AG04449 (cell line): ENCODE results near the gene CYP11A1.

ENCODE experiments used
- CTCF ChIA-PET: fragments of 350-600 bp; formaldehyde crosslinking; extraction: SDS; loops from one replicate; lab custom pipeline; 2021; ENCODE audit warnings: antibody characterized with exemption; lab: Yijun Ruan, JAX
- POLR2A ChIA-PET: fragments of 400-600, 350-600 bp; formaldehyde crosslinking; extraction: SDS; loops from one replicate; lab custom pipeline; 2020; ENCODE audit warnings: antibody characterized with exemption, inconsistent platforms; lab: Yijun Ruan, JAX
- DNase-seq: peaks from one replicate; pipeline ENCODE4 v3.0.0-alpha.2; 2010; ENCODE audit warnings: low read depth, low spot score
- H3K4me3 ChIP-seq: 2 replicates; pipeline ENCODE4 v1.5.1; 2011; ENCODE audit warnings: low read depth, mild to moderate bottlenecking, control low read depth, low read length
- TF ChIP-seq, protein P1 (sequence below): IDR thresholded peaks from one replicate; pipeline ENCODE4 v1.5.1; 2011; ENCODE audit warnings: mild to moderate bottlenecking, moderate library complexity, low read length, control low read depth, inconsistent platforms; ENCODE audit not compliant: insufficient read depth; ENCODE audit errors: missing control alignments

The CYP11A1 gene

DNA sequence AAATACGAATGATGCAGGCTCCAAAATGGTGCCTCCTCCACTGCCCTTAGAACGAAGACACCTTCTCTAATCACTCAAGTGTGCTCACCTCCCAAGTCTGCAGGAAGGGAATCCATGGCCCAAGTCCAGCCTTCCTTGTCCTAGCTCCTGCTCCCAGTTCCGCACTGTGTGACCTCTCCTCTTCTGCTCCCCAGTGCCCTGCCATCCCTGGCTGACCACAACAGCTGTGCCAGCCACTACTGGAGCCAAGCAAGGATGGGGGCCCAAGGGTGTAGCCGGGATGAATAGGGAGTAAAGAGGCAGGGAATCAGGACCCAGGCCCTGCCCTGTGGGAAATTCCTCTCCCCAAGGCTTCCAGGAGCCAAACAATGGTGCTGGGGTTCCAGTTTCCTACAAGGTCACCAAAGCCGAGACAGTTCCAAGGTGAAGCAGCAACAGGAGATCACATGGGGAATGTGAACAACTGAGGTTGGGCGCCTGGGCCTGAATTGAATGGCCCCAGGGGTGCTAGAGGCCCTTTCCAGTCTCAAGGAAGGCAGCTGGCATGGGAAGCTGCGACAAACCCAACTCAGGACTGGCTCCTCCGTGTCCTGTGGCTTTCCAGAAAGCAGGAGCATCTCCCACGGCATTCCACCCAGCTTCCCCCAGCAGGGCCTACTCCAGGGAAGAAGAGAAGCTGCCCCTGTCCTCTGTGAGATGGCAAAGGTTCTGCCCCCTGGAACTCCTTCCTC lies 46.1 kb upstream of the CYP11A1 start:
- DNase-seq, result no peak
- TF ChIP-seq, protein P1, sequence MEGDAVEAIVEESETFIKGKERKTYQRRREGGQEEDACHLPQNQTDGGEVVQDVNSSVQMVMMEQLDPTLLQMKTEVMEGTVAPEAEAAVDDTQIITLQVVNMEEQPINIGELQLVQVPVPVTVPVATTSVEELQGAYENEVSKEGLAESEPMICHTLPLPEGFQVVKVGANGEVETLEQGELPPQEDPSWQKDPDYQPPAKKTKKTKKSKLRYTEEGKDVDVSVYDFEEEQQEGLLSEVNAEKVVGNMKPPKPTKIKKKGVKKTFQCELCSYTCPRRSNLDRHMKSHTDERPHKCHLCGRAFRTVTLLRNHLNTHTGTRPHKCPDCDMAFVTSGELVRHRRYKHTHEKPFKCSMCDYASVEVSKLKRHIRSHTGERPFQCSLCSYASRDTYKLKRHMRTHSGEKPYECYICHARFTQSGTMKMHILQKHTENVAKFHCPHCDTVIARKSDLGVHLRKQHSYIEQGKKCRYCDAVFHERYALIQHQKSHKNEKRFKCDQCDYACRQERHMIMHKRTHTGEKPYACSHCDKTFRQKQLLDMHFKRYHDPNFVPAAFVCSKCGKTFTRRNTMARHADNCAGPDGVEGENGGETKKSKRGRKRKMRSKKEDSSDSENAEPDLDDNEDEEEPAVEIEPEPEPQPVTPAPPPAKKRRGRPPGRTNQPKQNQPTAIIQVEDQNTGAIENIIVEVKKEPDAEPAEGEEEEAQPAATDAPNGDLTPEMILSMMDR, result no peak
- ChIA-PET POLR2A (no interaction called here), CTCF (interaction anchor here (1.5 kb wide), 2 partner anchors 26 to 31 kb away, joined by 3 read pairs; no protein-coding TSS in a partner anchor)
- no peak overlapping the region for H3K4me3 ChIP-seq

- TF ChIP-seq, protein P1, result no peak
- ChIA-PET CTCF (interaction anchor here (1.0 to 1.8 kb wide), 5 partner anchors 9 to 30 kb away, joined by 3 to 6 read pairs (median 4); no protein-coding TSS in a partner anchor), POLR2A (interaction anchor here (0.7 kb wide), 1 partner anchor 22 kb away, joined by 4 read pairs; no protein-coding TSS in a partner anchor)
- no peak for DNase-seq
- no peak overlapping the region for H3K4me3 ChIP-seq
Measured at GRCh38 chr15:74412159-74412558, 44.7 kb upstream of the CYP11A1 start.

DNA sequence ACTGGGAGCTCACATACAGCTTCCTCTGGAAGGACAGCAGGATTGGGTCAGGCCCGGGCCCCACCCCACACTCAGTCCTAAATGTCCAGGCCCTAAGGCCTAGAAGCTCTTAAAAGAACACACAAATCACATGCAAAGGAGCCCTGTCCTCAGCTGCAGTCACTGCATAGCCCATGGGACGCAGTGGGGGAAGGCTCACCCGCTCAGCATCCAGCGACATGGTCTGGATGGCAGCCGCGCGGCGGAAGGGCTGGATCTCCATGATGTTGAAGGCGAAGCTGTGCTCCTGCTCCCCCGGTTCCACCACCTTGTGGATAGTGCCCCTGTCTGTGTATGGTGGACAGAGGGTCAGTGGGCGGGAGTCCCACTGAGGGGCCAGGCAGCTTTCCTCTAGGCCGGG lies 44.2 kb upstream of the CYP11A1 start:
- ChIA-PET CTCF (interaction anchor here (1.0 to 1.8 kb wide), 5 partner anchors 9 to 29 kb away, joined by 3 to 6 read pairs (median 5); no protein-coding TSS in a partner anchor), POLR2A (interaction anchor here (0.9 kb wide), 1 partner anchor 19 kb away, joined by 3 read pairs; no protein-coding TSS in a partner anchor)
- H3K4me3 ChIP-seq, result no peak overlapping the region
- TF ChIP-seq, protein P1, result no peak
- no peak for DNase-seq

DNA sequence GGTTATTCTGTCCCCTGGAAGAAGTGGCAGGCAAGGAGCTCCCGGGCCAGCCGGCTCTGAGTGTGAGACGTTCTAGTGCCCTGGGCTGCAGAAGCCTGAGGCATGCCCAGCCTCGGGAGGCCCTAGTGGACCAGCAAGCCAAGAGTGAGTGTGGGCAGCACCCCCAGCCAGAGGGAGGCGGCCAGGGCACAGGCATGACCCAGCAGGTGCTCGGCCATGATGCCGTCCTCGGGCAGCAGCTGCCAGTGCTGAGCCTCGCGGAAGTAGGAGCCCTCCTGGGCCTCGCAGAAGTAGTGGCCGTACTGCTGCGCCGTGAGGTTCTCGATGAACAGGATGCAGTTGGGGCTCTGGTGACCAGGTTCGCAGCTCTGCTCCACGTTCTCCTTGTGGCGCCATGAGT lies 43.1 kb upstream of the CYP11A1 start:
- H3K4me3 ChIP-seq, result no peak overlapping the region
- ChIA-PET CTCF (interaction anchor here (1.1 to 1.8 kb wide), 6 partner anchors 10 to 28 kb away, joined by 3 to 6 read pairs (median 4); no protein-coding TSS in a partner anchor), POLR2A (interaction anchor here (0.9 kb wide), 1 partner anchor 20 kb away, joined by 3 read pairs; no protein-coding TSS in a partner anchor)
- no peak for DNase-seq
- TF ChIP-seq, protein P1, result no peak

GRCh38 chr15:74409225-74409624 lies 41.8 kb upstream of the CYP11A1 start:
- TF ChIP-seq, protein P1, result no peak
- no peak overlapping the region for H3K4me3 ChIP-seq
- CTCF ChIA-PET, result interaction anchor here (0.7 to 2.2 kb wide), 7 partner anchors 9 to 33 kb away, joined by 3 to 12 read pairs (median 3); no protein-coding TSS in a partner anchor
- no peak for DNase-seq
- POLR2A ChIA-PET, result interaction anchor here (0.8 kb wide), 1 partner anchor 21 kb away, joined by 3 read pairs; no protein-coding TSS in a partner anchor

- no peak overlapping the region for H3K4me3 ChIP-seq
- TF ChIP-seq, protein P1, result no peak
- CTCF ChIA-PET, result interaction anchor here (0.7 to 2.2 kb wide), 4 partner anchors 11 to 33 kb away, joined by 3 to 12 read pairs (median 4); no protein-coding TSS in a partner anchor
- DNase-seq, result no peak
- POLR2A ChIA-PET, result interaction anchor here (0.8 kb wide), 1 partner anchor 22 kb away, joined by 3 read pairs; no protein-coding TSS in a partner anchor
Measured at GRCh38 chr15:74408815-74409214, 41.4 kb upstream of the CYP11A1 start.
